ENCODE results near the gene ZNF787.

DNA sequence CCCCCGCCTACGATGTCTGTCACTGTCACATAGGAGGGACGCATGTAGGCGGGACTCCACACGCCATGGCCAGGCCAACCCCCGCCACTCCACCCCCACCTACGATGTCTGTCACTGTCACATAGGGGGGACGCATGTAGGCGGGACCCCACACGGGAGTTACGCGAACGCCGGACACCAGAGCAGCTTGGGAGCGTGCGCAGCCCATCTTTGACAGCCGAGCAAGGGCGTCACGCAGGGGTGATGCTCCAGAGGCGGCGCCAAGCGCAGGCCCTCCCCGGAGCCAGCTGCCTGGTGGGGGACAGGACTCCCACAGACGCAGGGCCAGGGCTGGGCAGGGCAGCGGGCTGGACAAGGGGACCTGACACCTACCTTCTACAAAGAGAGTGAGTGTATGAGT is 20.0 kb downstream of the ZNF787 start:
- TF ChIP-seq POLR2A (IDR thresholded peaks at IDR 0.05; ENCODE audit: low read depth, low read length) (no peak), JUN (IDR thresholded peaks at IDR 0.05; ENCODE audit: borderline replicate concordance, insufficient read depth, insufficient read length, low read depth) (no peak)
- TF ChIP-seq, protein P1, sequence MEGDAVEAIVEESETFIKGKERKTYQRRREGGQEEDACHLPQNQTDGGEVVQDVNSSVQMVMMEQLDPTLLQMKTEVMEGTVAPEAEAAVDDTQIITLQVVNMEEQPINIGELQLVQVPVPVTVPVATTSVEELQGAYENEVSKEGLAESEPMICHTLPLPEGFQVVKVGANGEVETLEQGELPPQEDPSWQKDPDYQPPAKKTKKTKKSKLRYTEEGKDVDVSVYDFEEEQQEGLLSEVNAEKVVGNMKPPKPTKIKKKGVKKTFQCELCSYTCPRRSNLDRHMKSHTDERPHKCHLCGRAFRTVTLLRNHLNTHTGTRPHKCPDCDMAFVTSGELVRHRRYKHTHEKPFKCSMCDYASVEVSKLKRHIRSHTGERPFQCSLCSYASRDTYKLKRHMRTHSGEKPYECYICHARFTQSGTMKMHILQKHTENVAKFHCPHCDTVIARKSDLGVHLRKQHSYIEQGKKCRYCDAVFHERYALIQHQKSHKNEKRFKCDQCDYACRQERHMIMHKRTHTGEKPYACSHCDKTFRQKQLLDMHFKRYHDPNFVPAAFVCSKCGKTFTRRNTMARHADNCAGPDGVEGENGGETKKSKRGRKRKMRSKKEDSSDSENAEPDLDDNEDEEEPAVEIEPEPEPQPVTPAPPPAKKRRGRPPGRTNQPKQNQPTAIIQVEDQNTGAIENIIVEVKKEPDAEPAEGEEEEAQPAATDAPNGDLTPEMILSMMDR (IDR thresholded peaks at IDR 0.05; ENCODE audit: extremely low read depth in 1 of 2, insufficient read depth in 1 of 2, low read depth in 1 of 2, low read length in 2 of 2), result no peak

All from endothelial cell of umbilical vein (primary cell).